HG03521 (cell line): ENCODE data around the gene PNLIPRP3.
"Not testable (repeated sequence)": the region's sequence is repeated elsewhere in the genome, so short reads cannot be mapped to it uniquely, and the experiment has no call there.

Source experiments
- ATAC-seq: cut with Tn5 transposase; IDR thresholded peaks from one replicate; pipeline ENCODE4 v1.9.1; 2021; ENCODE audit warnings: mild to moderate bottlenecking, moderate library complexity; ENCODE audit not compliant: unreplicated experiment

Gene PNLIPRP3

GRCh38 chr10:116427671-116428070, at the start of gene PNLIPRP3:
PNLIPRP3 (plus strand) TSS chr10:116427847; CDS start chr10:116428013, 166 bp downstream.
- ATAC-seq: no peak

- no peak for ATAC-seq
Measured at GRCh38 chr10:116382290-116382689, 45.4 kb upstream of the PNLIPRP3 start.

- ATAC-seq: no peak
Measured at GRCh38 chr10:116385311-116385710, 42.3 kb upstream of the PNLIPRP3 start.

GRCh38 chr10:116385994-116386809, 41.4 kb upstream of the PNLIPRP3 start:
- no peak for ATAC-seq

GRCh38 chr10:116393246-116393831, 34.3 kb upstream of the PNLIPRP3 start:
- not testable (repeated sequence) for ATAC-seq

GRCh38 chr10:116395223-116395985, 32.2 kb upstream of the PNLIPRP3 start:
- ATAC-seq: no peak

- ATAC-seq: no peak
Measured at GRCh38 chr10:116398224-116398623, 29.4 kb upstream of the PNLIPRP3 start.

GRCh38 chr10:116402858-116403257, 24.8 kb upstream of the PNLIPRP3 start:
- no peak for ATAC-seq

GRCh38 chr10:116403740-116404250, 23.9 kb upstream of the PNLIPRP3 start:
- no peak for ATAC-seq

- no peak for ATAC-seq
Measured at GRCh38 chr10:116408719-116409118, 18.9 kb upstream of the PNLIPRP3 start.

GRCh38 chr10:116410351-116410750, 17.3 kb upstream of the PNLIPRP3 start:
- no peak for ATAC-seq

GRCh38 chr10:116417821-116418220, 9.8 kb upstream of the PNLIPRP3 start:
- ATAC-seq: no peak

GRCh38 chr10:116418389-116418788, 9.3 kb upstream of the PNLIPRP3 start:
- ATAC-seq: no peak

GRCh38 chr10:116421815-116422214, 5.8 kb upstream of the PNLIPRP3 start:
- no peak for ATAC-seq

- no peak for ATAC-seq
Measured at GRCh38 chr10:116429288-116429977, 1.8 kb downstream of the PNLIPRP3 start.

- no peak for ATAC-seq
Measured at GRCh38 chr10:116430288-116430687, 2.6 kb downstream of the PNLIPRP3 start.

- no peak for ATAC-seq
Measured at GRCh38 chr10:116431598-116431997, 4.0 kb downstream of the PNLIPRP3 start.

GRCh38 chr10:116437076-116437692, 9.5 kb downstream of the PNLIPRP3 start:
- no peak for ATAC-seq

GRCh38 chr10:116440330-116441030, 12.8 kb downstream of the PNLIPRP3 start:
- ATAC-seq: no peak
